ENCODE results near the gene PCDHB13.
"Not testable (repeated sequence)": the region's sequence is repeated elsewhere in the genome, so short reads cannot be mapped to it uniquely, and the experiment has no call there.

Gene PCDHB13

GRCh38 chr5:141213656-141214339 is at the start of gene PCDHB13:
PCDHB13 (plus strand) TSS chr5:141213919; CDS start chr5:141214124, 205 bp downstream.
- not testable (repeated sequence) for DNase-seq

DNA sequence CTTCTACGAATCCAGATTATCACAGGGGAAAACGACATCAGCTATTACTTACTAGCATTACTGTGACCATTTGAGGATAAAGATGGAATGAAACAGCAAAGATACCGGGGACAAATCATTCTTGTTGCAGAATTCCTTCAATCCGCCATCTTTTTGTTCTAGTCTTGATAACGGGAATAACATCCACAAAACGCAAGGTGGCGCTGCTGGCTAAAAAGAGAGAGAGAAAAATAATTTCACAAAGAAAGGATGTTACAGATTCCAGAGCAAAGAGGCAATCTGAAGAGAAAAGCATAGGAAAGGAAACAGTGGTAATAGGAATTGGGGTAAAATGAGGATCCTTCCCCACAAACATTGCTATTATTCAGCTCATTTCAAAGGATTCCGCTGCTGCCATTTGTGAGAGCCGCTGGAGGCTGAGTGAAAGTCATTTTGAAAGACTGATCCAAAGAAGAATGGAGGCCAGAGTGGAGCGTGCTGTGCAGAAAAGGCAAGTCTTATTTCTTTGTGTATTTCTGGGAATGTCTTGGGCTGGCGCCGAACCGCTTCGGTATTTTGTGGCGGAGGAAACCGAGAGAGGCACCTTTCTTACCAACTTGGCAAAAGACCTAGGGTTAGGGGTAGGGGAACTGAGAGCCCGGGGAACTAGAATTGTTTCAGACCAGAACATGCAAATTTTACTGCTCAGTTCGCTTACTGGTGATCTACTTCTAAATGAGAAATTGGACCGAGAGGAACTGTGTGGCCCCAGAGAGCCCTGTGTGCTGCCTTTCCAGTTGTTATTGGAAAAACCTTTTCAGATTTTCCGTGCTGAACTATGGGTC is 41.1 kb upstream of the PCDHB13 start, which contains the start of gene PCDHB7:
Gene PCDHB7, plus strand, starts transcription at position 264 of the 824 bp plus-strand sequence. Its CDS starts 192 bp downstream, at position 456.
- no peak for DNase-seq

DNA sequence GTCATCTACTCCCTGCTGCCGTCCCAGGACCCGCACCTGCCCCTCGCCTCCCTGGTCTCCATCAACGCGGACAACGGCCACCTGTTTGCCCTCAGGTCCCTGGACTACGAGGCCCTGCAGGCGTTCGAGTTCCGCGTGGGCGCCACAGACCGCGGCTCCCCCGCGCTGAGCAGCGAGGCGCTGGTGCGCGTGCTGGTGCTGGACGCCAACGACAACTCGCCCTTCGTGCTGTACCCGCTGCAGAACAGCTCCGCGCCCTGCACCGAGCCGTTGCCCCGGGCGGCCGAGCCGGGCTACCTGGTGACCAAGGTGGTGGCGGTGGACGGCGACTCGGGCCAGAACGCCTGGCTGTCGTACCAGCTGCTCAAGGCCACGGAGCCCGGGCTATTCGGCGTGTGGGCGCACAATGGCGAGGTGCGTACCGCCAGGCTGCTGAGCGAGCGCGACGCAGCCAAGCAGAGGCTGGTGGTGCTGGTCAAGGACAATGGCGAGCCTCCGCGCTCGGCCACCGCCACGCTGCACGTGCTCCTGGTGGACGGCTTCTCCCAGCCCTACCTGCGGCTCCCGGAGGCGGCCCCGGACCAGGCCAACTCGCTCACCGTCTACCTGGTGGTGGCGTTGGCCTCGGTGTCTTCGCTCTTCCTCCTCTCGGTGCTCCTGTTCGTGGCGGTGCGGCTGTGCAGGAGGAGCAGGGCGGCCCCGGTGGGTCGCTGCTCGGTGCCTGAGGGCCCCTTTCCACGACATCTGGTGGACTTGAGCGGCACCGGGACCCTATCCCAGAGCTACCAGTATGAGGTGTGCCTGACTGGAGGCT is 39.2 kb upstream of the PCDHB13 start:
- not testable (repeated sequence) for DNase-seq

- DNase-seq, result no peak
Measured at GRCh38 chr5:141175933-141176332, 37.8 kb upstream of the PCDHB13 start.

- not testable (repeated sequence) for DNase-seq
Measured at GRCh38 chr5:141177577-141178191, 36.0 kb upstream of the PCDHB13 start, which contains the start of gene PCDHB8. PCDHB8 (plus strand) TSS chr5:141177790; CDS start chr5:141178035, 245 bp downstream.

DNA sequence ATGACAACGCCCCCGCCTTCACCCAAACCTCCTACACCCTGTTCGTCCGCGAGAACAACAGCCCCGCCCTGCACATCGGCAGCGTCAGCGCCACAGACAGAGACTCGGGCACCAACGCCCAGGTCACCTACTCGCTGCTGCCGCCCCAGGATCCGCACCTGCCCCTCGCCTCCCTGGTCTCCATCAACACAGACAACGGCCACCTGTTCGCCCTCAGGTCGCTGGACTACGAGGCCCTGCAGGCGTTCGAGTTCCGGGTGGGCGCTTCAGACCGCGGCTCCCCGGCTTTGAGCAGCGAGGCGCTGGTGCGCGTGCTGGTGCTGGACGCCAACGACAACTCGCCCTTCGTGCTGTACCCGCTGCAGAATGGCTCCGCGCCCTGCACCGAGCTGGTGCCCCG is 34.3 kb upstream of the PCDHB13 start:
- DNase-seq, result not testable (repeated sequence)

DNA sequence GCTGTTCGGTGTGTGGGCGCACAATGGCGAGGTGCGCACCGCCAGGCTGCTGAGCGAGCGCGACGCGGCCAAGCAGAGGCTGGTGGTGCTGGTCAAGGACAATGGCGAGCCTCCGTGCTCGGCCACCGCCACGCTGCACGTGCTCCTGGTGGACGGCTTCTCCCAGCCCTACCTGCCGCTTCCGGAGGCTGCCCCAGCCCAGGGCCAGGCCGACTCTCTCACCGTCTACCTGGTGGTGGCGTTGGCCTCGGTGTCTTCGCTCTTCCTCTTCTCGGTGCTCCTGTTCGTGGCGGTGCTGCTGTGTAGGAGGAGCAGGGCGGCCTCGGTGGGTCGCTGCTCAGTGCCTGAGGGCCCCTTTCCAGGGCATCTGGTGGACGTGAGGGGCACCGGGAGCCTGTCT is 33.8 kb upstream of the PCDHB13 start:
- not testable (repeated sequence) for DNase-seq

DNA sequence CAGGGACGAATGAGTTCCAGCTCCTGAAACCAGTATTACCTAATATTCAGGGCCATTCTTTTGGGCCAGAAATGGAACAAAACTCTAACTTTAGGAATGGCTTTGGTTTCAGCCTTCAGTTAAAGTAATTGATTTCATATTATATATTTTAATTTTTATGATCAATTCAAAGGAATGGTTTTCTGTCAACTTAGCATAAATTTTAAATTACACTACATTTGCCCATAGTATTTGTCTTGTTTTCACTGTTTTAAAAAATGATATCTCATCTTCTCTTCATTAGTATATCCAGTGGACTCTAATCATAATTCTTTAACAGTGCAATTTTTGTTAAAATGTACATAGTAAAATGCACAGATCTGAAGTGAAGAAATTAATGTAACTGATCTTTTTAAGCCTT is 33.4 kb upstream of the PCDHB13 start:
- DNase-seq, result no peak

GRCh38 chr5:141182248-141182647 is 31.5 kb upstream of the PCDHB13 start, which contains the start of gene PCDHB16:
PCDHB16 (plus strand) TSS chr5:141182387; CDS start chr5:141182560, 173 bp downstream.
- no peak for DNase-seq

DNA sequence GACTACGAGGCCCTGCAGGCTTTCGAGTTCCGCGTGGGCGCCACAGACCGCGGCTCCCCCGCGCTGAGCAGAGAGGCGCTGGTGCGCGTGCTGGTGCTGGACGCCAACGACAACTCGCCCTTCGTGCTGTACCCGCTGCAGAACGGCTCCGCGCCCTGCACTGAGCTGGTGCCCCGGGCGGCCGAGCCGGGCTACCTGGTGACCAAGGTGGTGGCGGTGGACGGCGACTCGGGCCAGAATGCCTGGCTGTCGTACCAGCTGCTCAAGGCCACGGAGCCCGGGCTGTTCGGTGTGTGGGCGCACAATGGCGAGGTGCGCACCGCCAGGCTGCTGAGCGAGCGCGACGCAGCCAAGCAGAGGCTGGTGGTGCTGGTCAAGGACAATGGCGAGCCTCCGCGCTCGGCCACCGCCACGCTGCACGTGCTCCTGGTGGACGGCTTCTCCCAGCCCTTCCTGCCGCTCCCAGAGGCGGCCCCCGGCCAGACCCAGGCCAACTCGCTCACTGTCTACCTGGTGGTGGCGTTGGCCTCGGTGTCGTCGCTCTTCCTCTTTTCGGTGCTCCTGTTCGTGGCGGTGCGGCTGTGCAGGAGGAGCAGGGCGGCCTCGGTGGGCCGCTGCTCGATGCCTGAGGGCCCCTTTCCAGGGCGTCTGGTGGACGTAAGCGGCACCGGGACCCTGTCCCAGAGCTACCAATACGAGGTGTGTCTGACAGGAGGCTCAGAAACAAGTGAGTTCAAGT is 29.4 kb upstream of the PCDHB13 start:
- DNase-seq, result not testable (repeated sequence)

DNA sequence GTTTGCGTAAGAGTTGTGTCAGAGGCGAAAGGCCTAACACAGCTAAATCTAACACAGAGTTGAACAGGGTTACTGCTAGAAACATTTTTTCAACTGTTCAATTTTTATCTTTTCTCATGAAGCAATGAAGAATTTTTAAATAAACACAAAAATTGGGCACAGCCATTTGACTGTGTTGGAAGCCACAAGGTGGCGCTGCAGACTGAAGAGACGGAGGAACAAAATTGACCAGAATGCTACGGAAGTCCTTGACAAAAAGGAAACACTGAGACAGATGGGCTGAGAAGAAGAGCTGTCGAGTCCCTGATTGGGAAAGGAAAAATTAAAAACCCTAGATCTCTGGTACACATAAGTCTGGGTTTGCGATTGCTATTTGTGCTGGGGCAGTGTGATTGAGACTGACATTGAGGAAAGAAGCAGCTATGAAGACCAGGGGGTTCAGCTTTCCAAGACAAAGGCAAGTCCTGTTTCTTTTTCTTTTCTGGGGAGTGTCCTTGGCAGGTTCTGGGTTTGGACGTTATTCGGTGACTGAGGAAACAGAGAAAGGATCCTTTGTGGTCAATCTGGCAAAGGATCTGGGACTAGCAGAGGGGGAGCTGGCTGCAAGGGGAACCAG is 26.7 kb upstream of the PCDHB13 start, which contains the start of gene PCDHB9:
Gene PCDHB9, plus strand, starts transcription at position 265 of the 616 bp plus-strand sequence. Its CDS starts 158 bp downstream, at position 423.
- DNase-seq, result no peak

DNA sequence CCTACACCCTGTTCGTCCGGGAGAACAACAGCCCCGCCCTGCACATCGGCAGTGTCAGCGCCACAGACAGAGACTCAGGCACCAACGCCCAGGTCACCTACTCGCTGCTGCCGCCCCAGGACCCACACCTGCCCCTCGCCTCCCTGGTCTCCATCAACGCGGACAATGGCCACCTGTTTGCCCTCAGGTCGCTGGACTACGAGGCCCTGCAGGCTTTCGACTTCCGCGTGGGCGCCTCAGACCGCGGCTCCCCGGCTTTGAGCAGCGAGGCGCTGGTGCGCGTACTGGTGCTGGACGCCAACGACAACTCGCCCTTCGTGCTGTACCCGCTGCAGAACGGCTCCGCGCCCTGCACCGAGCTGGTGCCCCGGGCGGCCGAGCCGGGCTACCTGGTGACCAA is 25.0 kb upstream of the PCDHB13 start:
- not testable (repeated sequence) for DNase-seq

DNA sequence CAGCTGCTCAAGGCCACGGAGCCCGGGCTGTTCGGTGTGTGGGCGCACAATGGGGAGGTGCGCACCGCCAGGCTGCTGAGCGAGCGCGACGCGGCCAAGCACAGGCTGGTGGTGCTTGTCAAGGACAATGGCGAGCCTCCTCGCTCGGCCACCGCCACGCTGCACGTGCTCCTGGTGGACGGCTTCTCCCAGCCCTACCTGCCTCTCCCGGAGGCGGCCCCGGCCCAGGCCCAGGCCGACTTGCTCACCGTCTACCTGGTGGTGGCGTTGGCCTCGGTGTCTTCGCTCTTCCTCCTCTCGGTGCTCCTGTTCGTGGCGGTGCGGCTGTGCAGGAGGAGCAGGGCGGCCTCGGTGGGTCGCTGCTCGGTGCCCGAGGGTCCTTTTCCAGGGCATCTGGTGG is 24.6 kb upstream of the PCDHB13 start:
- not testable (repeated sequence) for DNase-seq

- no peak for DNase-seq
Measured at GRCh38 chr5:141192110-141192725, 21.5 kb upstream of the PCDHB13 start, which contains the start of gene PCDHB10. PCDHB10 (plus strand) TSS chr5:141192353; CDS start chr5:141192553, 200 bp downstream.

DNA sequence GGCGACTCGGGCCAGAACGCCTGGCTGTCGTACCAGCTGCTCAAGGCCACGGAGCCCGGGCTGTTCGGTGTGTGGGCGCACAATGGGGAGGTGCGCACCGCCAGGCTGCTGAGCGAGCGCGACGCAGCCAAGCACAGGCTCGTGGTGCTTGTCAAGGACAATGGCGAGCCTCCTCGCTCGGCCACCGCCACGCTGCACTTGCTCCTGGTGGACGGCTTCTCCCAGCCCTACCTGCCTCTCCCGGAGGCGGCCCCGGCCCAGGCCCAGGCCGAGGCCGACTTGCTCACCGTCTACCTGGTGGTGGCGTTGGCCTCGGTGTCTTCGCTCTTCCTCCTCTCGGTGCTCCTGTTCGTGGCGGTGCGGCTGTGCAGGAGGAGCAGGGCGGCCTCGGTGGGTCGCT is 19.4 kb upstream of the PCDHB13 start:
- DNase-seq, result not testable (repeated sequence)

DNA sequence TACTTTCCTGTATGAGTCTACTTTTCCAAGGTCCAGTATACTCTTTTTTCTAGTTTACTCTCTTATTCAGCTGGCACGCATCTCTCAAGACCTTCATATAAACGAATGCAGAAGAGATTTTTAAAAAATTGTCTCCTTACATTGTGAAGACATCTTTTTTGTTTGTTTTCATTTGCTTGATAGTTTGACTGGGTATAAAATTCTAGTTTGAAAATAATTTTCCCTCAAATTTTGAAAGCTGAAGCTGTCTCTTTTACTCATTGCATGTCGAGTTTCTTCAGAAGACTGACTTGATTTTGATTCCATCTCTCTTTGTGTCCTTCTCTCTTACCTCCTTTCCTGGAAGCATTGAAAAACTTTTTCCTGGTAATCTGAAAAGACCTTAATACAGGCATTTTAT is 17.4 kb upstream of the PCDHB13 start:
- DNase-seq, result no peak

- no peak for DNase-seq
Measured at GRCh38 chr5:141199359-141200235, 14.1 kb upstream of the PCDHB13 start, which contains the start of gene PCDHB11. PCDHB11 (plus strand) TSS chr5:141199627; CDS start chr5:141199775, 148 bp downstream.

- DNase-seq, result not testable (repeated sequence)
Measured at GRCh38 chr5:141201126-141201525, 12.6 kb upstream of the PCDHB13 start.

- DNase-seq, result not testable (repeated sequence)
Measured at GRCh38 chr5:141201646-141202045, 12.1 kb upstream of the PCDHB13 start.

Data from cerebellar nuclear complex (tissue), 1 donor.